K562 (cell line): ENCODE data around the gene DGUOK. TPM values are rescaled to one million over a fixed set of nuclear protein-coding genes. Genes with fewer than 3 reads are reported as not detected.

Experiments
- ATAC-seq: fragments of 200-7000 bp; cut with Tn5 transposase; 3 replicates; pipeline ENCODE4 v1.9.1; 2020; ENCODE audit warnings: moderate library complexity
- BruUV-seq: library from RNA; stranded (reverse); fragments of 400-500 nt; replicated peaks from 2 replicates; lab custom pipeline; 2021; lab: Mats Ljungman, UMichigan
- CTCF ChIA-PET: fragments of 300-600 bp; formaldehyde crosslinking; extraction: SDS; loops from one replicate; lab custom pipeline; 2021; ENCODE audit warnings: low intra/inter-chr PET ratio; lab: Yijun Ruan, JAX
- POLR2A ChIA-PET: fragments of 300-600, 350-650 bp; sonication (Branson Sonifier 250); formaldehyde crosslinking; extraction: SDS; loops from one replicate; lab custom pipeline; 2021; ENCODE audit warnings: antibody characterized with exemption, inconsistent platforms; lab: Yijun Ruan, JAX
- DNase-seq, 4 experiments: peaks; one replicate each; pipeline versions ENCODE4 v3.0.0 to v3.0.0-alpha.2; 2011 to 2018; ENCODE audit warnings: low spot score in 3 of 4, mixed read lengths in 3 of 4; ENCODE audit errors: extremely low read depth in 1 of 4
- FAIRE-seq: peaks from 2 replicates; lab custom pipeline; 2011; peaks lifted over from hg19 to GRCh38; lab: Jason Lieb, UNC
- H2AFZ ChIP-seq: 2 replicates; pipeline ENCODE4 v1.6.0; 2011; ENCODE audit warnings: low read depth, low read length, control low read depth, inconsistent platforms
- H3K27ac ChIP-seq: fragments of 200-600 bp; 3 replicates; pipeline ENCODE4 v1.8.0; 2011; ENCODE audit warnings: low read depth, mild to moderate bottlenecking, control low read depth, inconsistent platforms, low read length, moderate library complexity, mixed read lengths; ENCODE audit errors: extremely low read depth
- H3K27me3 ChIP-seq, 2 experiments: fragments of 300-600 bp in 1 of 2; 2 replicates in 1 of 2; 3 replicates in 1 of 2; pipeline versions ENCODE4 v1.6.0 to v1.8.0; 2011; ENCODE audit warnings: inconsistent platforms in 2 of 2, low read length in 2 of 2, mild to moderate bottlenecking in 1 of 2, mixed read lengths in 1 of 2, moderate library complexity in 1 of 2; ENCODE audit not compliant: control insufficient read depth in 2 of 2, insufficient read depth in 2 of 2
- H3K36me3 ChIP-seq: fragments of 300-600 bp; 3 replicates; pipeline ENCODE4 v1.8.0; 2011; ENCODE audit warnings: mild to moderate bottlenecking, low read length, inconsistent platforms; ENCODE audit not compliant: control insufficient read depth, insufficient read depth
- H3K4me1 ChIP-seq, 2 experiments: fragments of 200-600 bp in 1 of 2; replicated peaks in 1 of 2; 2 replicates in 1 of 2; 3 replicates in 1 of 2; pipeline versions ENCODE4 v1.5.1 to v1.8.0; 2011; ENCODE audit warnings: inconsistent platforms in 2 of 2, low read length in 2 of 2, mild to moderate bottlenecking in 1 of 2, mixed read lengths in 1 of 2, moderate library complexity in 1 of 2; ENCODE audit not compliant: control insufficient read depth in 2 of 2, insufficient read depth in 2 of 2
- H3K4me2 ChIP-seq: 2 replicates; pipeline ENCODE4 v1.6.1; 2011; ENCODE audit warnings: low read length, control low read depth, inconsistent platforms, mixed read lengths; ENCODE audit not compliant: insufficient read depth
- H3K4me3 ChIP-seq: fragments of 200-600 bp; sonication (generic), shearing (Covaris generic); 2 replicates; pipeline ENCODE4 v1.5.1; 2016; ENCODE audit warnings: control low read depth, inconsistent platforms
- H3K79me2 ChIP-seq: fragments of 200-600 bp; 3 replicates; pipeline ENCODE4 v1.8.0; 2011; ENCODE audit warnings: low read length, inconsistent platforms; ENCODE audit not compliant: control insufficient read depth, insufficient read depth
- H3K9ac ChIP-seq, 2 experiments: 2 replicates each; pipeline versions ENCODE4 v1.6.0 to v1.6.1; 2011; ENCODE audit warnings: low read depth in 2 of 2, low read length in 2 of 2, control low read depth in 1 of 2, inconsistent platforms in 1 of 2, mild to moderate bottlenecking in 1 of 2, mixed read lengths in 1 of 2; ENCODE audit not compliant: insufficient read depth in 1 of 2
- H3K9me1 ChIP-seq: one replicate; pipeline ENCODE4 v1.6.0; 2011; ENCODE audit warnings: inconsistent platforms, mild to moderate bottlenecking, low read length, moderate library complexity; ENCODE audit not compliant: control insufficient read depth, insufficient read depth
- H3K9me3 ChIP-seq: replicated peaks from 2 replicates; pipeline ENCODE4 v1.5.1; 2011; ENCODE audit warnings: low read depth, low read length, inconsistent platforms; ENCODE audit not compliant: control insufficient read depth, insufficient read depth
- H4K20me1 ChIP-seq: replicated peaks from 2 replicates; pipeline ENCODE4 v1.6.1; 2011; ENCODE audit warnings: low read length, inconsistent platforms, mixed read lengths; ENCODE audit not compliant: control insufficient read depth, insufficient read depth
- EGR1 ChIP-seq: fragments of 450-650 bp; conservative IDR thresholded peaks from 2 replicates; pipeline ENCODE4 v1.6.1; 2017; ENCODE audit warnings: mild to moderate bottlenecking
- FOXJ3 ChIP-seq: sonication (generic); formaldehyde crosslinking; IDR thresholded peaks from 2 replicates; pipeline ENCODE4 v1.4.0; 2020; ENCODE audit warnings: mild to moderate bottlenecking, missing genetic modification reagents
- ZNF274 ChIP-seq: IDR thresholded peaks from 2 replicates; pipeline ENCODE4 v1.6.1; 2011; ENCODE audit warnings: low read depth, mild to moderate bottlenecking, low read length, moderate library complexity, borderline replicate concordance
- WGBS: fragments of 100-300 bp; shearing (Covaris generic); methylation state at CpG from one replicate; pipeline ENCODE4 v1.1.6; 2016; ENCODE audit warnings: low coverage, mixed read lengths; ENCODE audit not compliant: insufficient coverage; ENCODE audit errors: missing lambda C conversion rate; 5-methylcytosine and 5-hydroxymethylcytosine counted together
- in situ Hi-C: fragments of 300-500 bp; cut with MboI; formaldehyde crosslinking; loops from 4 replicates; pipeline ENCODE4 v1.15.0; 2018; ENCODE audit warnings: inconsistent platforms, mixed read lengths
- intact Hi-C: fragments of 100-400 bp; cut with micrococcal nuclease; formaldehyde crosslinking; loops from 2 replicates; pipeline ENCODE4 v1.14.2; 2022
- polyA plus RNA-seq, 8 experiments: library from polyadenylated mRNA; depleted of rRNA in 4 of 8; stranded (reverse) in 5 of 8; unstranded in 3 of 8; fragments of >200 nt; fragmentation: Nextera tagmentation in 2 of 8; fragmentation: Illumina TruSeq in 1 of 8; extraction: Ambion mirVana in 2 of 8; extraction: Trizol in 1 of 8; gene quantifications; 2 replicates each; pipeline versions ENCODE4 v1.2.1 to v1.2.3, GENCODE V29; 2011 to 2014; ENCODE audit warnings: inconsistent platforms in 1 of 8, missing spikeins in 1 of 8
- total RNA-seq, 7 experiments: library from RNA; depleted of rRNA in 6 of 7; stranded (reverse); fragments of >200 nt in 6 of 7; fragmentation: Illumina TruSeq in 2 of 7; extraction: Trizol in 2 of 7; gene quantifications; 2 replicates each; pipeline versions ENCODE4 v1.2.1 to v1.2.3, GENCODE V29; 2011 to 2021; ENCODE audit warnings: low replicate concordance in 1 of 7
- TF ChIP-seq, protein P1 (sequence below): fragments of 450-650 bp; IDR thresholded peaks from 2 replicates; pipeline ENCODE4 v1.6.1; 2018; ENCODE audit not compliant: partially characterized antibody

The DGUOK gene
- total and polyA plus RNA-seq, 9 of the 15 experiments (the other 6 are each of a cell fraction or from before 2014, with no cell fraction given), result 67.0 to 288 (median 126) TPM

DNA sequence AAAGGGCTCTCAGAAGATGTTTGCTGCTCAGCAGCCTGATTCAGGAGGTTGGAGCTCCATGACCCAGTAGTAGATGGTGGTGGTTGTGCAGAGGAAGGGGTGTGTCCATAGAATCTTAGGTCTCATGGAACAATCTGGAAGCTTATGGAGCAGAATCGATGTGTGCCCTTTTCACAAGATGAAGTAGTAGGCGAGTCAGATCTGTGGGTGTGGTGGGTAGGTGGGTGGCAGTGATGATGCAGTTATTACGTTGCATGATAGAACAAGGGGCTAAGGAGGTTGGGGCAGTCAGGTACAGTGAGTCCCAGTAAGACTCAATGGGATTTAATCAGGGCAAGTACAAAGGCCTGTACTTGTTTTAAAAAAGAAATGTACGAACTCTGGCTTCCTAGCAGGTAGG lies 67.1 kb downstream of the DGUOK start:
- no peak for ATAC-seq
- Histone ChIP-seq H3K27ac (no peak overlapping the region; the same call in 2 of the 3 replicates), H3K9me1 (no peaks in the 10 kb centered on the region), H3K79me2 (peaks cover 83% of the 10 kb centered on the region), H3K4me3 (no peak overlapping the region), H3K4me2 (no peak overlapping the region; the same call in 1 of the 2 replicates), H2AFZ (no peak overlapping the region), H3K9ac (no peak overlapping the region), H3K36me3 (peaks cover 22% of the 10 kb centered on the region; the same call in 2 of the 3 replicates), H4K20me1 (peaks cover 13% of the 10 kb centered on the region; the same call in 1 of the 2 replicates), H3K4me1 (peaks cover 9 to 25% of the 10 kb centered on the region in 2 experiments; a peak in 3 of 5 replicates), H3K27me3 (no peaks in the 10 kb centered on the region), H3K9me3 (no peaks in the 10 kb centered on the region)
- no peak for DNase-seq
- ChIA-PET CTCF (no interaction called here), POLR2A (interaction anchor here (0.6 kb wide), 1 partner anchor 265 kb away, joined by 3 read pairs; no protein-coding TSS in a partner anchor)
- WGBS, result 55% methylated on average over 4 of the region's 4 CpGs
- intact Hi-C loops, result loop anchor here (2.0 to 10.0 kb wide), 2 partner anchors 85 to 319 kb away; no protein-coding TSS in a partner anchor
- in situ Hi-C loops, result no loop called here
- TF ChIP-seq EGR1, result peak; percentile 49; the same call in 1 of the 2 replicates
- TF ChIP-seq FOXJ3 (CRISPR knock-in tag), result no peak
- BruUV-seq, result no TSS peak
- FAIRE-seq, result no peak

DNA sequence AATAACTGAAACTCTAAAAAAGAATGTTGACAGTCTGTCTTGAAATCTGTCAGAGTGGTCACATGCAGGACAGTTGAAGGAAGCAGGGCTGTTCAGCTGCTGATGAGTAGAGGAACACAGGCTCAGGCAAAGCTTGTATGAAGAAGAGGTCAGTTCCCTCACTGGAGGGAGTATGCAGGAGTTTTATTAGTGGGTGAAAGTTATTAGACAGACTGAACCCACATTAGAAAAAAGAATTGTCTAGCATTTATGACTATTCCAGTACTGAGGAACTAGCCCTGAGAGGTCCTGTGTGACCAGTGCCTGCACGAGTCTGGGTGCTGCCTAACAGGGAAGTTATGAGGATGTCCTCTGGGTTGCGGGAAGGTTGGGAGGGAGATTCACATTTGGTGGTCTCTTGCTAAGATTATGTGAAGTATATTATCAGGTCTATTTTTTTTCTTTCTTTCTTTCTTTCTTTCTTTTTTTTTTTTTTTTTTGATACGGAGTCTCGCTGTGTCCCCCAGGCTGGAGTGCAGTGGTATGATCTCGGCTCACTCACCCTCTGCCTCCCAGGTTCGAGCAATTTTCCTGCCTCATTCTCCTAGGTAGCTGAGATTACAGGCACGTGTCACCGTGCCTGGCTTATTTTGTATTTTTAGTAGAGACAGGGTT lies 67.6 kb downstream of the DGUOK start:
- TF ChIP-seq, protein P1, sequence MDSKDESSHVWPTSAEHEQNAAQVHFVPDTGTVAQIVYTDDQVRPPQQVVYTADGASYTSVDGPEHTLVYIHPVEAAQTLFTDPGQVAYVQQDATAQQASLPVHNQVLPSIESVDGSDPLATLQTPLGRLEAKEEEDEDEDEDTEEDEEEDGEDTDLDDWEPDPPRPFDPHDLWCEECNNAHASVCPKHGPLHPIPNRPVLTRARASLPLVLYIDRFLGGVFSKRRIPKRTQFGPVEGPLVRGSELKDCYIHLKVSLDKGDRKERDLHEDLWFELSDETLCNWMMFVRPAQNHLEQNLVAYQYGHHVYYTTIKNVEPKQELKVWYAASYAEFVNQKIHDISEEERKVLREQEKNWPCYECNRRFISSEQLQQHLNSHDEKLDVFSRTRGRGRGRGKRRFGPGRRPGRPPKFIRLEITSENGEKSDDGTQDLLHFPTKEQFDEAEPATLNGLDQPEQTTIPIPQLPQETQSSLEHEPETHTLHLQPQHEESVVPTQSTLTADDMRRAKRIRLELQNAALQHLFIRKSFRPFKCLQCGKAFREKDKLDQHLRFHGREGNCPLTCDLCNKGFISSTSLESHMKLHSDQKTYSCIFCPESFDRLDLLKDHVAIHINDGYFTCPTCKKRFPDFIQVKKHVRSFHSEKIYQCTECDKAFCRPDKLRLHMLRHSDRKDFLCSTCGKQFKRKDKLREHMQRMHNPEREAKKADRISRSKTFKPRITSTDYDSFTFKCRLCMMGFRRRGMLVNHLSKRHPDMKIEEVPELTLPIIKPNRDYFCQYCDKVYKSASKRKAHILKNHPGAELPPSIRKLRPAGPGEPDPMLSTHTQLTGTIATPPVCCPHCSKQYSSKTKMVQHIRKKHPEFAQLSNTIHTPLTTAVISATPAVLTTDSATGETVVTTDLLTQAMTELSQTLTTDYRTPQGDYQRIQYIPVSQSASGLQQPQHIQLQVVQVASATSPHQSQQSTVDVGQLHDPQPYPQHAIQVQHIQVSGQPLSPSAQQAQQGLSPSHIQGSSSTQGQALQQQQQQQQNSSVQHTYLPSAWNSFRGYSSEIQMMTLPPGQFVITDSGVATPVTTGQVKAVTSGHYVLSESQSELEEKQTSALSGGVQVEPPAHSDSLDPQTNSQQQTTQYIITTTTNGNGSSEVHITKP, result peak; percentile 83
- no peak for TF ChIP-seq ZNF274
- Histone ChIP-seq H3K27ac (no peak overlapping the region), H3K36me3 (peaks cover 17% of the 10 kb centered on the region; the same call in 2 of the 3 replicates), H2AFZ (no peak overlapping the region), H3K4me3 (no peak overlapping the region), H3K27me3 (no peaks in the 10 kb centered on the region), H3K9me1 (no peaks in the 10 kb centered on the region), H3K4me1 (peaks cover 6 to 22% of the 10 kb centered on the region in 2 experiments; a peak in 3 of 5 replicates), H3K79me2 (peaks cover 83% of the 10 kb centered on the region), H3K9ac (no peak overlapping the region), H3K9me3 (no peaks in the 10 kb centered on the region), H4K20me1 (peaks cover 13% of the 10 kb centered on the region; the same call in 1 of the 2 replicates), H3K4me2 (no peak overlapping the region; the same call in 1 of the 2 replicates)
- intact Hi-C loops (loop anchor here (2.0 to 10.0 kb wide), 2 partner anchors 86 to 320 kb away; no protein-coding TSS in a partner anchor), in situ Hi-C loops (no loop called here)
- no peak for DNase-seq
- ChIA-PET POLR2A (interaction anchor here (0.6 kb wide), 1 partner anchor 869 kb away, joined by 3 read pairs; no protein-coding TSS in a partner anchor), CTCF (interaction anchor here (1.4 kb wide), 1 partner anchor 171 kb away, joined by 4 read pairs; no protein-coding TSS in a partner anchor)
- ATAC-seq, result no peak
- no peak for FAIRE-seq
- WGBS, result 67% methylated on average over 6 of the region's 8 CpGs
- no TSS peak for BruUV-seq
